T-helper 2 cell (primary cell): ENCODE data around the gene KIFC3.
"Not testable (repeated sequence)": the region's sequence is repeated elsewhere in the genome, so short reads cannot be mapped to it uniquely, and the experiment has no call there.

Source experiments
- DNase-seq, 5 experiments: peaks; one replicate each; pipeline versions ENCODE4 v3.0.0 to v3.0.0-alpha.2; 2012 to 2022

The KIFC3 gene

GRCh38 chr16:57786632-57787518, 15.4 kb downstream of the KIFC3 start:
- no peak for DNase-seq

DNA sequence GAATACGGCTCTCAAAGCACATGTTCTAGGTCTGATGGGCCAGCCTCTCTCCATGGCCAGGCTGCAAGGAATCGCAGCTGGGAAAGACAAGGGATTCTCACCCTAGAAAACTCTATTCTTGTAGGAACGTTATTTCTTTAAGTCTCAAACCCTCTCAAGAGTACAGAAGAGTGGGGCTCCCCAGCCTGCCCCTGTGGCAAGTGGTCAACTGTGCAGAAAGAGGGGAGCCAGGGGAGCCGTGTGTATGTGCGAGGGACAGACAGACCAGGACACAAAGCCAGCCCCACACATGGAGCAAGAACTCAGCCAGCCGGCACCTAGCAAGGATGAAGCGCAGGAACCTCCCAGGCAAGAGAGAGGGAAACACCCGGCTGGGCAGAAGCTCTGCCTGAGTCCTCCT, 16.4 kb downstream of the KIFC3 start:
- DNase-seq = no peak

DNA sequence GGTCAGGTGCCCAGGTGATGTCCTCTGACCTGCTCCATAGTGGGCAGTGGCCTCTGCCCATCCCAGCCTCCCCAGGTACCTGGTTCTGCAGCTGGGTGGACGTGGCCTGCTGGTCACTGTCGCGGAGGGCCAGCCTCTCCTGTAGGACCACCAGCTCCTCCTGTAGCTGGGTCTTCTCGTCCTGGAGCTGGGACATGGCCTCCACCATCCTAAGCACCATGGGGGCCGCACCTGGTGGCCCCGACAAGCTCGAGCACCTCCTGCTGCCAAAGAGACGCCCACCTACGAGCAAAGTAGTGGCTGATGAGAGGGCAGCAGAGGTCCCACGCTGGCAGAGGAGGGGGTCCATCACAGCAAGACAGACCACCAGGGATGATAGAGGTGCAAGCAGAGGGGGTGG, 16.9 kb downstream of the KIFC3 start:
- DNase-seq = no peak

DNA sequence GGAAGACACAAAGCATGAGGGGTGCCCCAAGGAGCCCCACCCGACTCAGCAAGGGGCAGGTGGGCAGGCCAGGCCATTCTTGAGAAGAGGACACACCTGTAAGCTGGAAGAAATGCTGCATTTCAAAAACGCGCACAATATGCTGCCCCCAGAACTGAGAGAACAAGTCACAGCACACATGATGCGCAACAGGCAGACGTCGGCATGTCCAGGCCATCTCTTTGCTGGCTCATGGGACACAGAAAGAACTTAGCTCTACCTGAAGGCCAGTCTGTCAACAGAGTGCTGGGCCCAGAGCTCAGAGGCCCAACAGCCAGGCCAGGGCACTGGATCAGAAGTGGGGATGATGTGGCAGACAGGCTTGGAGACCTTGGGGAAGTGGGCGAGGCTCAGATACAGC, 18.0 kb downstream of the KIFC3 start:
- DNase-seq = no peak

- DNase-seq = no peak
These were observed 18.4 kb downstream of the KIFC3 start for GRCh38 chr16:57783883-57784282.

- no peak for DNase-seq
These were observed 19.2 kb downstream of the KIFC3 start for GRCh38 chr16:57783116-57783515.

DNA sequence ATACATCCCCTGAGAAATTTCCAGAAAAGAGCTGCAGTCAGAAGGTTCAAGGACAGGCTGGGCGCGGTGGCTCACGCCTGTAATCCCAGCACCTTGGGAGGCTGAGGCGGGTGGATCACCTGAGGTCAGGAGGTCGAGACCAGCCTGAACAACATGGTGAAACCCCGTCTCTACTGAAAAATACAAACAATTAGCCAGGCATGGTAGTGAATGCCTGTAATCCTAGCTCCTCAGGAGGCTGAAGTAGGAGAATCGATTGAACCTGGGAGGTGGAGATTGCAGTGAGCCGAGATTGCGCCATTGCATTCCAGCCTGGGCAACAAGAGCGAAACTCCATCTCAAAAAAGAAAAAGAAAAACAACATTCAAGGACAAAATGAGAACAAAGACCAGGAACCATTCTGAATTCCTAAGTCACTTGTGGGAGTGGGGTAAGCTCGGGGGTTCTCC, 19.7 kb downstream of the KIFC3 start:
- DNase-seq = not testable (repeated sequence)

DNA sequence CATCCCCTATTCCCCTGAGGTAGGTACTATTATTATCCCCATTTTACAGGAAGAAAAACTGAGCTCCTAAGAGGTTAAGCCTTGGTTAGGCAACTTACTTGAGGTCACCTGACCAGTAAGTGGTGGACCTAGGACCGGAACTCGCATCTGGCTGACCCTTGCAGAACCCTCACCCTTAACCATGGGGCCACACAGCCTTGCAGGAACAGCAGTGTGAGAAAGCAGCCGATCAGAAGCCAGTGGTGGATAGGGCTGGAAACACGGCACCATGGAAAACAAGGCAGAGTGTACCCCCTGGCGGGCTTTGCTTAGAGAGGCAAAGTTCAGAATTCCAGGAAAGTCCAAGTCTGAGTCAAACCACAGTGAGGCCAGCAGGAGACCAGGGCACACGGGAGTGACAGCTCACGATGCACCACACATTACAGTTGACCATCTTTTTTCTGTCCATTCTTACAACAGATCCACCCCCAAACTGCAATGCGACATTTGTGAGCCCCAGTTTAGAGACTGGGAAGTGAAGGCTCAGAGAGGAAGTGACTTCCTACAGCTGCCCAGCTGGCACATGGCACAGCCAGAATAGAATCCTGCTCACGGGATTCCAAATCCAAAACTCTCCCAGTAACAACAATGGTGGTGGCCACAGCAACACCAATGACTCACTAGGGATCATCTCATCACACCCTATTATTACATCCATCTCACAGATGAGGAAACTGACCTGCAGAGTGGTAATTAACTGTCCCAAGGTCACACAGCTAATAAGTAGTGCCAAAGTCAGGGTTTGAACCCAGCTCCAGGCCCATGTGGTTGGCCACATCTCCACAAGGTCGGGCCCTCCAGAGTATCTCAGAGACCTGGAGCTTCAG, 20.3 kb downstream of the KIFC3 start:
- no peak for DNase-seq

- no peak for DNase-seq
These were observed 20.9 kb downstream of the KIFC3 start for GRCh38 chr16:57781349-57781740.

DNA sequence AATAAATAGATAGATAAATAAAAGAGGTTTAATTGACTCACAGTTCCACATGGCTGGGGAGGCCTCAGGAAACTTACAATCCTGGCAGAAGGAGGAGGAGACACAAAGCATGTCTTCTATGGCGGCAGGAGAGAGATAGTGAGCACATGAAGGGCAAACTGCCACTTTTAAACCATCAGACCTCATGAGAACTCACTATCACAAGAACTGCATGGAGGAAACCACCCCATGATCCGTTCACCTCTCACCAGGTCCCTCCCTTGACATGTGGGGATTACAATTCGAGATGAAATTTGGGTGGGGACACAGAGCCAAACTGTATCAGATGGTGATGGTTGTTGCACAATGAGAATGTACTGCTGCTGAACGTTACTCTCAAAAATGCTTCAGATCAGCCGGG, 22.5 kb downstream of the KIFC3 start:
- DNase-seq = not testable (repeated sequence)

GRCh38 chr16:57778658-57779057, 23.6 kb downstream of the KIFC3 start:
- no peak for DNase-seq

DNA sequence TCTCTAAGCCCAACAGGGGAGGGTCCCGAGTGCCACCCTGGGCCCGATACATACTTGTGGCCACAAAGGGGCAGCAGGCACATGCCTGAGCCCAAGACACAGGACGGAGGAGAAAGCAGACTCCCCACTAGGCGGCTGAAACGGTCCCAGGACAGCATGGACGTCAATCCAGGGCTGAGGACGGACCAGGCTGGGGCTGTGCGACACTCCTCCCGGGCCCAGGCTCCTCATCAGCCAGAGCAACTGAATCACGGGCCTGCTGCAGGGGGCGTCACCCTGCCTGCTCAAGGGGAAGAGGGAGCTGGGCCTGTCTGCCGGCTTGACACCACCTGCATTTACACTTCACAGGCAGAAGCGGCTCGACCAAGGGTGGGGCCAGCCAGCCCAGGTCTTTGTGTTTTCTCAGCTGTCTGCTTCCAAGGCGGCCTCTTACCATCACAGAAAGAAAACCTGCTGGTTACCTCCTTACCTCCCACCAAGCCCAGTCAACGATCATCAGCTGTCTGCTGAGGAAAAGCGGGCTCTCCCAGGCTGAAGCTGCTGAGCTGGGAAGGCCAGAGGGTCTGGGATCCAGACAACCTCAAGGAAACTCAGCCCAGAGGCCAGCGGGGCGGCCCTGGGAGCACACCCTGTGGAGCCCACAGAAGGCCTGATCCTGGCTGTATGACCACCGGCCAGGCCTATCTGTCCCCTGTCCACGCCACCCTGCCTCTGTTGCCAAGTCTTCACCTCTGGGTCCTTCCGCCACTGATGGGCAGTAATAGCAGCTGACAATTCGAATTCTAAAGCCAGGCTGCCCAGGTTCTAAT, 26.4 kb downstream of the KIFC3 start:
- no peak for DNase-seq

DNA sequence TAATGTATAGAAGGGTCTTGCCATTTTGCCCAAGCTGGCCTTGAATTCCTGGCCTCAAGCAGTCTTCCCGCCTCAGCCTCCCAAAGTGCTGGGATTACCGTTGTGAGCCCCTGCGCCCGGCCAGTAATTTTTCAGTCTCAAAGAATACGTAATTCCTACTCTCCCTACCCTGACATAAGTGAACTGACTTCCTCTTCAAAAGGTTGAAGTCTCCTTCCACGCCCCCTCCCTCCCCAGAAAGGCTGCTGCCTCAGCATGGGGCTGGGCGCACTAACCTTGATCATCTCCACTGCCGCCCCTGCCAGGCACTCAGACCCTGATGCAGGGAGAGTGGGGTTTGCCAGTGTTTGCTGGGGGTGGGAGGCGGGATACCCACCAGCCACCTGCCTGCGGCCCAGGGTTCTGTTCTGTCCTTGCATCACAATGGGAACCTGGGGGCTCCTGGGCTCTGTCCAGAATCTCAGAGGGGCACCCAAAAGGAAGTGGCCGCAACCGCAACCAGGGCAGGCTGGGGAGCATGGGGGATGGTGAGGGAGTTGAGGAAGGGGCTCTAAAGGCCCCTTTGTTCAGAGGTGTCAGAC, 27.5 kb downstream of the KIFC3 start:
- no peak for DNase-seq

DNA sequence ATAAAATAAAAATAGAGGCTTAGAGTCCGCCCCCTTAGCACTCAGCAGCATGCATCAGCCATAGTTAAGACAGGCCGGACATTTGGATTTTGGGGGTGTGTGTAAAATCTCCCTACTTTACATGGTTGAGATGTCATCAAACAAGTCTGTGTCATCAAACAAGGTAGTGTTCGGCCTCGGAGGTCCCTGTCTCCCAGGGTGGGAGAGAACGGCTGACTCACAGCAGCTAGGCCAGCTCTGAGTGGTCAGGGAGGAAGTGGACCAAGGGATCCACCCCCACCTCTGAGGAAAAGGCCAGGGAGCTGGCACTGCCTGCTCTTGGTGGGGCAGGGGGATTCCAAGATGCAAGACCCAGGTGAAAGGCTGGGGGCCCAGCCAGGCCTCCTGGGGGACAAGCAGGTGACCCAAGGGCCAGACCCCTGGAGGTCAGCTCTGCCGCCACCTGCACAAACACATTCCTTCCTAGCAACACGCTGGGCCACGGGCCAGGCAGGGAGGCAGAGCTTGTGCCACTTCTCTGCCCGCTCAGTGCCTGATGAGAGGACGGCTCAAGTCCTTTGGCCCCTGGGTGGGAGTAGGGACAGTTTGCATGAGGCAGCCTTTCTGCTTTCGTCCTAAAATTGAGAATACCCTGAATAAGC, 28.5 kb downstream of the KIFC3 start:
- DNase-seq = no peak

GRCh38 chr16:57773019-57773418, 29.3 kb downstream of the KIFC3 start:
- no peak for DNase-seq

- no peak for DNase-seq
These were observed 31.0 kb downstream of the KIFC3 start for GRCh38 chr16:57771141-57771785.

DNA sequence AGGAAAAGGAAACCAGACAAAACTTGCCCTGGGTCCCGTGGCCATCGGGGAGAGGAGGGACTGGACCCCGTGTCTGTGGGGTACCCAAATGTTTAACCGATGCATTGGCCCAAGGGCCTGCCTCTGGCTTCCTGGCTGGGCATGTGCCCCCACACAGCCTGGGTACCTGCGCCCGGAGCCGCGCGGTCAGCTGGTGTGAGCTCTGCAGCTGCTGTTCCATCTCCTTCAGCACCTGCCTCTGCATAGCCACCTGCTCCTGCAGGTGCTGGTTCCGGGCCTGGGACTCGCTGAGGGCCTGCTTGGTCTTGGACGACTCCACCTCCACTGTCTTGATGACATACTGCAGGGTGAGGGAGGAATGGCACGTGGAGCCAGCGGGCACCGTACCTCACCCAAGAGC, 31.9 kb downstream of the KIFC3 start:
- DNase-seq = no peak

- DNase-seq = no peak
These were observed 32.6 kb downstream of the KIFC3 start for GRCh38 chr16:57769541-57770145.

DNA sequence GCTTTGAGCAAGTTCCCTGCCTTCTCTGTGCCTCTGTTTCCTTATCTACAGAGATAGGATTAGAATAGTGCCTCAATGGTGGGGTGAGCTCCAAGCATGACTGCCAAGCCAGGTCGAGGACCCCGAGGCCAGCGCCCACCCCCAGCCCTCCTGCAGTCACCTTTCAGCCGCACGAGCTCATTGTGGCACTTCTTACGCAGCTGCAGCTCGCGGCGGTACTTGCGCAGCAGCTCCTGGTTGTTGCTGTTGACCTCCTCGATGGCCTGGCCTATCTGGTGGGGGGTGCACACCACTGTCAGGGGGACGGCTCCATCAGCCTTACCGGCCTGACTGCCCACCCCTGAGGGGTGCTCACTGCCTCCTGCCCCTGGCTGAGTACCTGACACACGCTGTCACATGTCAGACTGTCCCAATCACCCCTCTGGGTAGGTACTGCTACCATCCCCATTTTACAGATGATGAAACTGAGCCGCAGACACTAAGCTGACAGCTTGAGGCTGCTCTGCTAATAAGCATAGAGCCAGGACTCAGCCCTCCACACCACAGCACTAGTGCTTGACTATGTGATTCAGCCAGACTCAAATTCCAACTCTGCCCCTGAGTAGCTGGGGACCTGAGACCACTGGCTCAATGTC, 35.5 kb downstream of the KIFC3 start:
- DNase-seq = no peak

DNA sequence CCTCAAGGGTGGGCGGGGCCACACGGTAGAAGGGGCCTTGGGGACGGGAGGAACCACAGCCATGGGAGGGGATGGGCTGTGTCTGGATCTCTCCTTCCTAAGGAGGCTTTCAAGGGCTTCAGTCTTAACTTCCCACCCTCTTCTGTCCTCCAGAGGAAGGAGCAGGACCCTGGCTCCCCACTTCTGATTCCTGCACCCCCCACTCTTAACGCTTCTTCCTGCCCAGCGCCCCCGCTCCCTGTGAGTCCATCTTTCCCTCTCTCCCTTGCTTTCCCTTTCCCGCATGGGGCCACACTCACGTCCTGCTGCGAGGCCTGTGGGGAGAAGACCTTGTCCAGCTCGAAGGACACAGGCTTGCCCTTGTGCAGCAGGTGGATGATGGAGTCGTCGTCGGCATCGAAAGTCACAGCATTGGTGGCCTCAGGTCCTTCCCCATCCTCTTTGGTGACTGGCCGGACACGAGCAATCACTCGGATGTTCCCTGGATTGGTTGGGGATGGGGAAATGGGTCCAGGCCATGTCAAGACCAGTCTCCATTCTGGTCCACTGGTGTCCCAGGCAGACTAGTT, 37.0 kb downstream of the KIFC3 start:
- no peak for DNase-seq
